Measurements from ENCODE around the gene USP32.

The USP32 gene

GRCh38 chr17:60161598-60162330 lies 230.2 kb downstream of the USP32 start:
- no peak for TF ChIP-seq CTCF (IDR thresholded peaks at IDR 0.05; ENCODE audit: control insufficient read depth, insufficient read depth, low read depth, low read length, missing control alignments)
- DNase-seq (ENCODE audit: low read depth): no peak
- no peak overlapping the region for H3K4me3 ChIP-seq (ENCODE audit: control insufficient read depth, low read depth, low read length)

- DNase-seq (ENCODE audit: low read depth): no peak
- no peak overlapping the region for H3K4me3 ChIP-seq (ENCODE audit: control insufficient read depth, low read depth, low read length)
- TF ChIP-seq CTCF (IDR thresholded peaks at IDR 0.05; ENCODE audit: control insufficient read depth, insufficient read depth, low read depth, low read length, missing control alignments): no peak
Observed at GRCh38 chr17:60160829-60161501, 231.0 kb downstream of the USP32 start.

GRCh38 chr17:60159479-60159866 lies 232.5 kb downstream of the USP32 start:
- TF ChIP-seq CTCF (IDR thresholded peaks at IDR 0.05; ENCODE audit: control insufficient read depth, insufficient read depth, low read depth, low read length, missing control alignments): no peak
- DNase-seq (ENCODE audit: low read depth): no peak
- no peak overlapping the region for H3K4me3 ChIP-seq (ENCODE audit: control insufficient read depth, low read depth, low read length)

- no peak overlapping the region for H3K4me3 ChIP-seq (ENCODE audit: control insufficient read depth, low read depth, low read length)
- DNase-seq (ENCODE audit: low read depth): no peak
- TF ChIP-seq CTCF (IDR thresholded peaks at IDR 0.05; ENCODE audit: control insufficient read depth, insufficient read depth, low read depth, low read length, missing control alignments): no peak
Observed at GRCh38 chr17:60158751-60159478, 233.0 kb downstream of the USP32 start.

- no peak for TF ChIP-seq CTCF (IDR thresholded peaks at IDR 0.05; ENCODE audit: control insufficient read depth, insufficient read depth, low read depth, low read length, missing control alignments)
- H3K4me3 ChIP-seq (ENCODE audit: control insufficient read depth, low read depth, low read length): no peak overlapping the region
- no peak for DNase-seq (ENCODE audit: low read depth)
Observed at GRCh38 chr17:60157487-60158040, 234.4 kb downstream of the USP32 start.

- H3K4me3 ChIP-seq (ENCODE audit: control insufficient read depth, low read depth, low read length): no peak overlapping the region
- DNase-seq (ENCODE audit: low read depth): no peak
- TF ChIP-seq CTCF (IDR thresholded peaks at IDR 0.05; ENCODE audit: control insufficient read depth, insufficient read depth, low read depth, low read length, missing control alignments): no peak
Observed at GRCh38 chr17:60156746-60157145, 235.2 kb downstream of the USP32 start.

Measured in AG09309 (cell line).